H54 (cell line): Measurements from ENCODE around the gene SDC1.
"Not testable (repeated sequence)": the region's sequence is repeated elsewhere in the genome, so short reads cannot be mapped to it uniquely, and the experiment has no call there.

Experiments
- DNase-seq: peaks from one replicate; pipeline ENCODE4 v3.0.0; 2011; ENCODE audit warnings: low spot score, mixed read lengths; ENCODE audit not compliant: insufficient read length
- FAIRE-seq: peaks from 3 replicates; lab custom pipeline; 2011; peaks lifted over from hg19 to GRCh38; lab: Jason Lieb, UNC
- POLR2A ChIP-seq: IDR thresholded peaks from 2 replicates; pipeline ENCODE4 v1.6.1; 2011; ENCODE audit warnings: low read depth, mild to moderate bottlenecking, low read length

SDC1 gene

DNA sequence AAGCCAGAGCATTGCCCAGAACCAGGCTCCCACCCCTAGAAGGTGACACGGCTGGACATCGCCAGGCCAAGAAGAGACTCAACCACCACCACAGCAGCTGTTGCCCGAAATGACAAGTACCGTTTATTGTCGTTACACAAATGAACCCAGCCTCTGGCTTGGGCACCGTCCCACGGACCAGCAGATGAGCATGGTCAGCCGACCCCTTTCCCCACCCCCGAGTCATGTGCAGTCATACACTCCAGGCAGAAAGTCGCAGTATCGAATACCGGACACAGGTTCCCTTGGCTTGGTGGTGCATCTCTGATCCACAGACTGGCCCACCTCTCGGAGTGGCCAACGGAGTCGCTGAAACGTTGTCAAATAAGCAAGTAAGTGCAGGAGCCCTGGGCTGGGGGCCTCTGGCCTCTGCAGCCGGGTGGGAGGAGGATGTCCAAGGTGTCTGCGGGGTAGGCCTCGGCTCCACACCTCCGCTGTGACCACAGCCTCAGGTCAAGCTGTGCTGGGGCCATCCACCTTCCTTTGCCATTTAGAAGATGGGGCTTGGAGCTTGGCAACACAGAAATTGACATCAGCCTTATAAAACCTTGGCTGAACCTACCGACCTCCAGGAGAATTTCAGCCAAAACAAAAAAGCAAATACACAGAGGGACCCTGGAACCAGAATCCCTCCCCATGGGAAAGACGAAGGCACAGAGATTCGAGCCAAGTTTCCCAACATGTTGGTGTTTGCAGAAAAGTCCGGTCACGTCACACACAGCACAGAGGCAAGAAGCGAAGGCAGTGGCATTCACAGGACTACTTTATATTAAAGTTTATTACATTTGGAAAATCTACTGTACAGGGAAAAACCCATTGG is 24.0 kb downstream of the SDC1 start:
- DNase-seq, result no peak
- no peak for TF ChIP-seq POLR2A
- FAIRE-seq, result no peak

- FAIRE-seq (no peak), DNase-seq (no peak)
- TF ChIP-seq POLR2A, result no peak
Measured at GRCh38 chr2:20199633-20200270, 25.2 kb downstream of the SDC1 start.

DNA sequence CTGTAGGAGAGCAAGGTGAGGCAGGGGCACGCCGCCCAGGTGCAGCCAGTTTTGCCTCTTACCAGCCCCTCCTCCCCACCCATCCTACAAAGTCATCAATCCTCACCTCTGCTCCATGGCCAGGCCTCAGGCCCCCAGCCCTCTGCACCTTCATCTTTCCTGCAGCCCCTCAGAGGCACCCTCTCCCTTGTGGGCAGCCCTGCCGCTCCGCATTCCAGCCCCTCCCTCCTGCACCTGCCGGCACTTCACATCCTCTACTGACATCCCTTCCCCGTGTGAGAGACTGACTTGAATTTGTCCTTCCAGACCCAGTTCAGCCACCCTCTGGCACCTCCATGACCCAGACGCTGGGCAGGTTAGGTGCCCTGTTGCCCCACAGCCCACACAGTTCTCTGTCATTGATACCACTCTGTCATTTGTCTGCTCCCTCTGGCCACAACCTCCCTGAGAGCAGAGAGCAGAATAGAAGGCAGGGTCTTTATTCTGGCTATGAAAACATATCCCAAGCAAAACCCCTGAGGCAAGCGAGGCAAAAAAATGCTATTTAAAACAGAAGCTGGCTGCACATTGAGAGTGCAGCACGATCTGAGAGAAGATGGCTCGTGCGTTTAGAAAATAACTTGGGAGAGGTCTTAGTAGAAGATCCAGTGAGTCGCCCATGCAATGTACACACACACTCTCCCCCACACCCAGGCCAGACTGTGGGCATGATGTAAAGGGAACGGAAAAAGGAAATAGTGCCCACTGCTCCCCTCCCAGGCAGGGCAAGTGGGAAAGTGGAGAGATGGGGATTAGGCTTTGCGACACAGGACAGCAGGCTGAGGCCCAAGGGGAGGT is 25.9 kb downstream of the SDC1 start:
- TF ChIP-seq POLR2A, result no peak
- no peak for FAIRE-seq
- DNase-seq, result no peak

DNA sequence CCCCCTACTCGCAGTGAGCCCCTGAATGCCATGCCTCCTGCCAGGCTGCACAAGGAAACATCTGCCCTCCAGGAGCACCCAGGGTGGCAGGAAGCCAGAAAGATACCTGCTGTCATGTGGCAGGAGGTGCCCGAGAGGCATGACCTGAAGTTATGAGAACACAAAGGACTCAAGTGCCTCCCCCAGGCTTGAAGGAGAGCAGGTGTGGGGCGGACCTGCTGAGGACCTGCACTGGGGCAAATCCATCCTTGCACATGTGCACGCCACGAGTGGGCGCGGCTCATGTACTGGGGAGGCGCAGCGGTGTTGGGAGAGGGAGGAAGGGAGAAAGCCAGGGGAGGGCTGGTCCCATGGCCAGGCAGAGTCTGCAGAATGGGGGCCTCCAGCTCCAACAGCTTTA is 26.9 kb downstream of the SDC1 start:
- FAIRE-seq (no peak), DNase-seq (no peak)
- TF ChIP-seq POLR2A, result no peak

DNA sequence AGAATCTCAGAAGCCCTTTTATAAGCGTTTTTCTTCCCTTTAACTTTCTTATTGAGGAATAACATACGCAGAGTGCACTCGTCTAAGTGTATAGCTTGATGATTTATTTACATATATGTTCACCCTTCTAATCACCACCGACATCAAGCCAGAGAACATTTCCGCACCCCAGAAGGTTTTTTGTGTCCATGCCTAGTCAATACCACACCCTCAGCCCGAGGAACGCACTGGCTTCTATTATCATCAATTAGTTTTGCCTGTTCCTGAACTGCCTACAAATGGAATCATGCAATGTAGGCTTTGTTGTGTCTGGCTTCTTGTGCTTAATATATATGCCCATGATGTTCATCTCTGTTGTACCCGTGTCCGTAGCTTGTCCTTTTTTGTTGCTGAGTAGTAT is 27.7 kb downstream of the SDC1 start:
- DNase-seq (no peak), FAIRE-seq (no peak)
- no peak for TF ChIP-seq POLR2A

DNA sequence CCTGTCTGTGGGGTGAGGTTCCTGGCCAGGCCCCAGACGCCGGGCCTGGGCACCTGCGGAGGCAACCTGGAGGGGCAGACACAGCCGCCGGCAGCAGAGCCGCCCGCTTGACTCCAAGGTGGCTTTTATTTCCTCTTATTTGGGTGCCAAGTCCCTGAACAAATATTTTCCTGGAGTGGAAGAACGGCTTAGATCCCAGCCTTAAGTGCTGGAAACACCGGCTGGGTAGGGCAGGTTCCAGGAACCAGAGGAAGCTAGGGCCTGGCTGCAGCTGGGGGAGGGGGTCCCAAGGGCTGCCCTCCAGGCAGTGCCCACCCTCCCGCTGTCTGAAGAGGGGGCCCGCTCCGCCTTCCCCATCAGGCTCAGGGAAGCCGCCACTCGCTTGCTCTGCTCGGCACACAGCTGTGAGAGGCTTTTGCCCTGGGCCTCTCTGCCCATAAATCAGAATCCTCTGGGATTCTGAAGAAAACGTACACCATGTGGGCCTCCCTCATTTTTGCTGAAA is 28.2 kb downstream of the SDC1 start:
- TF ChIP-seq POLR2A, result no peak
- FAIRE-seq (no peak), DNase-seq (no peak)

DNA sequence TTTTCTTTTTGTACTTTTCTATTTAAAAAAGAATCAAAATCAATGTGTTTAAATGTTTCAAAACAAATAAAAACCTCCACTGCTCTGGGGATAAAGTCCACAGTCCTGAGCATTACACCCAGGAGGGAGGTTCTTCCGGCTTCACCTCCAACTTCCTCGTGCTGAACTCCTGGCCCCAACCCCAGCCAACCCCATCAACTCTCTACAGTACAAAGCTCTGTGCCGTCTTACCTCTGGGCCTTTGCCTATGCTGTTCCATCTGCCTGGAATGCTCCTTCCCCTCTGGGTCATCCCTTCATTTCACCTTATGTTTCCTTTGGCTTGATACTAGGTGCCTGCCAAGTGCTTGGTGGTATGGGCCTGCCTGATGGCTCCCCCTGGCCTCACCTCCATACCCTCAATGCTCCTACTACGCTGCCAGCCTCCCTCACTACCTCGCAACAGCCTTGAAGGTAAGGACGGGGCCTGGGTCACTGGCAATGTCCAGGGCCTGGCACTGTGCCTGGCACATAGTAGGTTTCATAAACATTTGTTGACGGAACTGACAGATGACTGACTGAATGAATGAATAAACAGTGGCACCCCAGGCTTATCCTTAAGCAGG is 28.8 kb downstream of the SDC1 start:
- FAIRE-seq (no peak), DNase-seq (no peak)
- TF ChIP-seq POLR2A, result no peak

DNA sequence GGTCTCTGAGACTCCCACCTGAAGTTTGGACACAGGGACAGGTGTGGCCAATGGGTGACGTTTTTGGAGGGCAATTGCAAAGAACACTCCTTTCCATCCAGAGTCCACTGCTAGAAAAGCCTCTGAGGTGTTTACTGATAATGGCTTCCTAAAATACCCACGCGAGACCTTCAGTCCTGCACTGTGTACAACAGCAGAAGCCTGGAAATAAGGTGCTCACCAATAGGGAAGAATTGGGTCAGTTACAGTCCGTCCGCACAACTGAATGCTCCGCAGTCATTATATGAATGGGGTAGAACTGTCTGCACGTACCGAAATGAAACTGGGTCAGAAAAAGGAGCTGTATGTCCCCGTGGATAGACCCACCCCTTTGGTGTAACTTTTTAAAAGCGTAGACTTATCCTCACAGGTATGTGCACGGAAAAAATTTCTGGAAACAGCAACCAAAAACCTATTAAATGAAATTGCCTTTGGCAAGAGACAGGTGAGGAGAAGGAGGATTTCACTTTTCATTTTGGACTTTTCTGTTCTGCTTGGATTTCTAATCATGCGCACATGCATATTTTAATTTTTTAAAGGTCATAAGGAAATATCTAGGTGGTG is 29.4 kb downstream of the SDC1 start:
- DNase-seq, result no peak
- TF ChIP-seq POLR2A, result no peak
- FAIRE-seq, result no peak

- DNase-seq, FAIRE-seq: not testable (repeated sequence)
Measured at GRCh38 chr2:20195016-20195411, 29.9 kb downstream of the SDC1 start.

DNA sequence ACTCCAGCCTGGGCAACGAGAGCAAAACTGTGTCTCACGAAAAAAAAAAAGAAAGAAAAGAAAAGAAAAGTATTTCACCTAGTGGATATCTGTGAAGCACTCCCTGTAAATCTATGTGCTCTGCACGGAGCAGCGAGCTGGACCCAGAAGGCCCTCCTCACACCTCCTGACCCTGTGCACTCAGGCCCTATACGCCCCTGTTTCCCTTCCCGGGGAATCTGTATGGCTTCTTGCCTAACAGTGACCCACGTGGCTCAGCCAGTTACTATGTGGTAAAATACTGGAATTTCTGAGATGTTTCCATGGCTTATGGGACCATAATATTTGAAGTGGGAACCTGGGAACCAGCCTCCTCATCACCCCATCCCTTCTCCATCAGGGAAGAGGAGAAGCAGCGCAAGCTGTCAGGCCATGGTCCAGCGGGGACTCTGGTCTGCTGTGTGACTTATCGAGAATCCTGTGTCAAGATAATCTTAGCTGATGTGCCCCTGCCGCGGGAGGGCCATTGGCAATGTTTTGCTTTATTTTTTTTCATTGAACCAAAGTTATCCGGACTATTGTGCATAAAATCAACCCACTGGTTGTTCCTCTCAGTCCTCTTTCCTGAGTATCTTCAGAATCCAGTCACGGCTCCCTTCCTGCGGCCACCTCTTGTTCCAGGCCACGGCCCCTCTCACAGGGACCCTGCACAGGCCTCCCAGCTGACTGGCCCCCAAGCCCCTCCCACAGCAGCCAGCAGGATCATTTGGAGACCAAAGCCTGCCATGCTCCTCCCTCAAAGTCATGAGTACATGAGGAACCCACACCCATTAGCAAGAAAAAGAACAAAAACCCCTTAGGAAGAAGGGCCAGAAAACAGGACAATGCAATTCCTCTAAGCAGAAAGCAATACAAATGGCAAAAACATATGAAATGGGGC is 30.6 kb downstream of the SDC1 start:
- TF ChIP-seq POLR2A, result no peak
- DNase-seq (no peak), FAIRE-seq (no peak)

GRCh38 chr2:20193185-20193584 is 31.7 kb downstream of the SDC1 start:
- no peak for TF ChIP-seq POLR2A
- FAIRE-seq (no peak), DNase-seq (no peak)

- no peak for FAIRE-seq
- no peak for TF ChIP-seq POLR2A
Measured at GRCh38 chr2:20192781-20193180, 32.1 kb downstream of the SDC1 start.

More at GRCh38 chr2:20192781-20193180, 32.1 kb downstream of the SDC1 start:
- DNase-seq, result no peak
